ENCODE results near the gene SHTN1. TPM values are rescaled to one million over a fixed set of nuclear protein-coding genes. Genes with fewer than 3 reads are reported as not detected.

The SHTN1 gene
- total and polyA plus RNA-seq, 2 donors (not counting 1 experiment from before 2014, with no cell fraction given) = 0.33 to 1.6 TPM

DNA sequence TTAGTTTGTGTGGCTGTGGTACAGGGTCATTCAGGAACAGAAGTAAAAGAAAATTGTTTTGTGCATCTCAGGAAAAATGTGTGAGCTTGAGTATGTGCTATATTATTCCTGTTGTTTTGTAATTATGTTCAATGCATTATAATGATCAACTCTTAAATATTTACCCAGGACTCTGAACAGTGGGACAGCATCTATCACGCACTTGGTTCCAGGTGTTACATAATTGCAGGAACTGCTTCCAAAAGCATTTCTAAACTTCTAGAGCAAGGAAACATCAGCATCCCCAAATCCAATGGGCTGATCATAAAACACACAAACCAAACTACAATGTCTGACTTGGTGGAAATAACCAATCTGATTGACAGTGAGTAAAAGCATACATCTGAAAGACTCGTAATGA lies 129.1 kb downstream of the SHTN1 start:
- Histone ChIP-seq H3K4me1 (ENCODE audit: control insufficient read depth, extremely low read depth, insufficient read depth, low read length) (no peaks in the 10 kb centered on the region), H3K79me2 (ENCODE audit: control insufficient read depth, insufficient read depth, low read length) (no peaks in the 10 kb centered on the region), H3K9me3 (ENCODE audit: control insufficient read depth, insufficient read depth, low read depth, low read length) (no peaks in the 10 kb centered on the region), H3K27me3 (ENCODE audit: control insufficient read depth, insufficient read depth, low read length) (no peaks in the 10 kb centered on the region), H3K4me2 (ENCODE audit: extremely low read depth, insufficient read depth, low read length) (no peak overlapping the region), H2AFZ (ENCODE audit: low read length) (no peak overlapping the region), H3K36me3 (ENCODE audit: control insufficient read depth, insufficient read depth, low read length) (no peaks in the 10 kb centered on the region), H4K20me1 (ENCODE audit: control insufficient read depth, extremely low read depth, insufficient read depth, low read length) (no peaks in the 10 kb centered on the region), H3K27ac (ENCODE audit: insufficient read depth, low read length) (no peak overlapping the region), H3K4me3 (replicated peaks in 1 of 4; ENCODE audit: control extremely low read depth in 1 of 4, insufficient read depth in 1 of 4, low read depth in 3 of 4, low read length in 4 of 4) (no peak overlapping the region), H3K9ac (ENCODE audit: insufficient read depth, low read length) (no peak overlapping the region)
- no peak for TF ChIP-seq EZH2 (IDR thresholded peaks at IDR 0.05; ENCODE audit: low read length, missing control alignments)
- no peak for TF ChIP-seq CTCF (conservative IDR thresholded peaks at IDR 0.05 in 1 of 2, IDR thresholded peaks at IDR 0.05 in 1 of 2; ENCODE audit: low read depth in 1 of 2, low read length in 2 of 2)
- no peak for DNase-seq (ENCODE audit: low read depth in 2 of 2)

- Histone ChIP-seq H3K9me3 (ENCODE audit: control insufficient read depth, insufficient read depth, low read depth, low read length) (no peaks in the 10 kb centered on the region), H3K4me3 (replicated peaks in 1 of 4; ENCODE audit: control extremely low read depth in 1 of 4, insufficient read depth in 1 of 4, low read depth in 3 of 4, low read length in 4 of 4) (no peak overlapping the region), H3K4me2 (ENCODE audit: extremely low read depth, insufficient read depth, low read length) (no peak overlapping the region), H3K27me3 (ENCODE audit: control insufficient read depth, insufficient read depth, low read length) (no peaks in the 10 kb centered on the region), H3K9ac (ENCODE audit: insufficient read depth, low read length) (no peak overlapping the region), H4K20me1 (ENCODE audit: control insufficient read depth, extremely low read depth, insufficient read depth, low read length) (no peaks in the 10 kb centered on the region), H3K79me2 (ENCODE audit: control insufficient read depth, insufficient read depth, low read length) (no peaks in the 10 kb centered on the region), H2AFZ (ENCODE audit: low read length) (no peak overlapping the region), H3K36me3 (ENCODE audit: control insufficient read depth, insufficient read depth, low read length) (no peaks in the 10 kb centered on the region), H3K4me1 (ENCODE audit: control insufficient read depth, extremely low read depth, insufficient read depth, low read length) (no peaks in the 10 kb centered on the region), H3K27ac (ENCODE audit: insufficient read depth, low read length) (no peak overlapping the region)
- TF ChIP-seq EZH2 (IDR thresholded peaks at IDR 0.05; ENCODE audit: low read length, missing control alignments) (no peak), CTCF (conservative IDR thresholded peaks at IDR 0.05 in 1 of 2, IDR thresholded peaks at IDR 0.05 in 1 of 2; ENCODE audit: low read depth in 1 of 2, low read length in 2 of 2) (no peak)
- no peak for DNase-seq (ENCODE audit: low read depth in 2 of 2)
Observed at GRCh38 chr10:116873134-116873533, 131.9 kb downstream of the SHTN1 start.

GRCh38 chr10:116870949-116871348 lies 134.0 kb downstream of the SHTN1 start:
- DNase-seq (ENCODE audit: low read depth in 2 of 2) = no peak
- no peak overlapping the region for H3K9ac ChIP-seq (ENCODE audit: insufficient read depth, low read length)
- H3K9me3 ChIP-seq (ENCODE audit: control insufficient read depth, insufficient read depth, low read depth, low read length) = no peaks in the 10 kb centered on the region
- no peaks in the 10 kb centered on the region for H4K20me1 ChIP-seq (ENCODE audit: control insufficient read depth, extremely low read depth, insufficient read depth, low read length)
- H3K27ac ChIP-seq (ENCODE audit: insufficient read depth, low read length) = no peak overlapping the region
- no peak for TF ChIP-seq CTCF (conservative IDR thresholded peaks at IDR 0.05 in 1 of 2, IDR thresholded peaks at IDR 0.05 in 1 of 2; ENCODE audit: low read depth in 1 of 2, low read length in 2 of 2)
- TF ChIP-seq EZH2 (IDR thresholded peaks at IDR 0.05; ENCODE audit: low read length, missing control alignments) = no peak
- H3K79me2 ChIP-seq (ENCODE audit: control insufficient read depth, insufficient read depth, low read length) = no peaks in the 10 kb centered on the region
- no peak overlapping the region for H2AFZ ChIP-seq (ENCODE audit: low read length)
- no peak overlapping the region for H3K4me3 ChIP-seq (replicated peaks in 1 of 4; ENCODE audit: control extremely low read depth in 1 of 4, insufficient read depth in 1 of 4, low read depth in 3 of 4, low read length in 4 of 4)
- H3K4me2 ChIP-seq (ENCODE audit: extremely low read depth, insufficient read depth, low read length) = no peak overlapping the region
- no peaks in the 10 kb centered on the region for H3K4me1 ChIP-seq (ENCODE audit: control insufficient read depth, extremely low read depth, insufficient read depth, low read length)
- no peaks in the 10 kb centered on the region for H3K36me3 ChIP-seq (ENCODE audit: control insufficient read depth, insufficient read depth, low read length)
- no peaks in the 10 kb centered on the region for H3K27me3 ChIP-seq (ENCODE audit: control insufficient read depth, insufficient read depth, low read length)

Measured in fibroblast of lung (primary cell).